Measurements from ENCODE around the gene SPTBN4.
"Not testable (repeated sequence)": the region's sequence is repeated elsewhere in the genome, so short reads cannot be mapped to it uniquely, and the experiment has no call there.

The SPTBN4 gene

DNA sequence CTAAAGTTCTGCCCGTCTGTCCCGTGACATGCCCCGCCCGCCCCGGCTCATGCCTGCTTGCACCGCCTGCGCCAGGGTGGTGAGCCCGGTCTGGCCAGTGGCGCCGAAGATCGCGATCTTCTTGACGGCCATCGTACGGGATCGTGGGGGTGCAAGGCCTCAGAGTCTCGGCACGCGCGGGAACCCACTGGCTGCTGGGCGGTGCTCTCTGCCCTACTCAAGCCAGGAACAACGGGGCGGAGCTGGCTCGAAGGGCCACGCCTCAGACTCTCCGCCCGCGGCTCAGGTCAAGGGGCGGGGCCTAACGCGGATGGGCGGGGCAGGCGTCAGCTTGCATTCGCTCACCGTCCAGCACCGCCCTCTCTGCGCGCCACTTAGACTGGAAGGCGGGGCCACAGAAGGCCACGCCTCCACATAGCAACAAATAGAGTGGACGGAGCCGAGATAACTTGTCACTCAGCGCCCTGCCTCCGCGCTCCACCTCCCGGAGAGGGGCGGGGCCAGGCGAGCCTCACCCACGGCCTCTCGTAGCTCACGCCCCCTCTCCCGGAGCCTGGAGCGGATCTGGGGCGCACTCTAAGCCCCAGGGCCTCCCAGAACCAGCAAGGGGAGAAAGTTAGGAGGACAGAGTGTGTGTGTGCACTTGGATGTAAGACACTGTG is 1.1 kb upstream of the SPTBN4 start, which contains the start of gene BLVRB:
TSS of gene BLVRB (minus strand) at position 189 of the 662 bp plus-strand sequence. CDS start at position 132, 57 bp downstream.
- peak; percentile 95 to 98 for DNase-seq

DNA sequence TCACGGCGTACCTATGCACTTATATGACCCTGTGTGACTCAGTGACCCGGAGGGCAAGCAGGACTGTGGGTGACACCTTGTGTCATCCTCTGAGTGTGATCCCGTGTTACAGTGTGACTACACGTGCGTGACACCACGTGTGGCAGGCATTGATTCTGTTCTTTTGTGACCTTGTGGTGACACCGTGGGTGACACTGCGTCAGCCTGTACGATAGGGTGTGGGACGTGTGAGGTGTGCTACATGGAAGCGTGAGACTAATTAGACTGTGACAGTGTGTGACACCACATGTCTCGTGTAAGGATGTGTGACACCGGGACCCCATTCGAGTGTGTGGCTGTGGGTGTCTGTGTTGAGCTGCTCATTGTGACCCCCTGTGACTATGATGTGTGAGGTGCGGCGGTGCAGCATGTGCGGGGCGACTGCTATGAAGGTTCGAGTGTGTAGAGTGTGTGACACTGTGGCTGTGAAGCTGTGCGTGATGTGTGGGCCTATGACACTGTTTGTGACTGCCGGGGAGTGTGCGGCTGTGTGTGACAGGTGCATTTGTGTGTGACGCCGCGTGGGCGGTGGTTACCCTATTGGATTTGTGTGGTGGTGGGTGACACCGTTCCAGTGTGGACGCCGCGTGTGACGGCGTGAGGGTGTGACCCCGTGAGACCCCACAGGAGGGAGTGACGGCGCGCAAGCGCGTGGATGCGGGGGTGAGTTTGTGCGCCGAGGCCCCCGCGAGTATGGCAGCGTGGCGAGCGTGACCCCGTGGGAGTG is 399 bp upstream of the SPTBN4 start:
- DNase-seq = no peak

DNA sequence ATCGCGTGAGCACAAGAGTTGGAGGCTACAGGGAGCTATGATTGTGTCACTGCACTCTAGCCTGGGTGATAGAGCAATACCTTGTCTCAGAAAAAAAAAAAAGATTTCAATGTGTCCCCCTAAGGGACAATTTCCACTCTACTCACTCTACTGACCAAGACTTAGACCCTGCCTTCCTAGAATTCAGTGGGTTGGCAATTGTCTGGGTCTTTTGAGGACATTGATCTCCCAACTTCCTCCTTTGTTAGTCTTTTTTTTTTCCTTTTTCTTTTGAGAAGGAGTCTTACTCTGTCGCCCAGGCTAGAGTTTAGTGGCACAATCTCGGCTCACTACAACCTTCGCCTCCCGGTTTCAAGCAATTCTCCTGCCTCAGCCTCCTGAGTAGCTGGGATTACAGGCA is 2.2 kb downstream of the SPTBN4 start:
- DNase-seq = no peak

DNA sequence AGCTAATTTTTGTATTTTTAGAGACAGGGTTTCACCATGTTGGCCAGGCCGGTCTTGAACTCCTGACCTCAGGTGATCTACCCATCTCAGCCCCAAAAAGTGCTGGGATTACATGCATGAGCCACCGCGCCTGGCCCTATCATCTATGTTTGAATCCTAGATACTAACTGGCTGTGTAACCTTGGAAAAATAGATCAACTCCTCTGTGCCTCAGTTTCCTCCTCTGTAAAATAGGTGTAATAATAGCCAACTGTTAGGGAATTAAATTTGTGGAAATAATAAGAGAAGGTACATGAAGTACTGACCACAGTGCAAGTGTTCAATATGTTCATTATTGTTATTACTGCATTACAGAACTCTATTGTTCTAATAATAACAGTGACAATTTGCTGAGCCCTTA is 4.3 kb downstream of the SPTBN4 start:
- DNase-seq = no peak

DNA sequence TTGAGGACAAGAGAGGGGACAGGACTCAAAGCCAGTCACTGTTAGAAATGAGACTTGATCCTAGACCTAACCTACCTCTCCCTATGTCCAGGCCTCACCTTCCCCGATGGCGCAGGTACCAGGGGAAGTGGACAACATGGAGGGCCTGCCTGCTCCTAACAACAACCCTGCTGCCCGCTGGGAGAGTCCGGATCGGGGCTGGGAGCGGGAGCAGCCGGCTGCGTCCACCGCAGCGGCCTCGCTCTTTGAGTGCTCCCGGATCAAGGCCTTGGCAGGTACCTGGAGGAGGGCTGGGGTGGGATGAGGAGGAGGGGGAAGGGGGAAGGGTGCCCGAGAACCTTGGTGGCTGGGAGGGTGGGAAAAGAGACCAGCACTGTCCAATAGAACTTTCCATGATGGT is 5.7 kb downstream of the SPTBN4 start:
- no peak for DNase-seq

DNA sequence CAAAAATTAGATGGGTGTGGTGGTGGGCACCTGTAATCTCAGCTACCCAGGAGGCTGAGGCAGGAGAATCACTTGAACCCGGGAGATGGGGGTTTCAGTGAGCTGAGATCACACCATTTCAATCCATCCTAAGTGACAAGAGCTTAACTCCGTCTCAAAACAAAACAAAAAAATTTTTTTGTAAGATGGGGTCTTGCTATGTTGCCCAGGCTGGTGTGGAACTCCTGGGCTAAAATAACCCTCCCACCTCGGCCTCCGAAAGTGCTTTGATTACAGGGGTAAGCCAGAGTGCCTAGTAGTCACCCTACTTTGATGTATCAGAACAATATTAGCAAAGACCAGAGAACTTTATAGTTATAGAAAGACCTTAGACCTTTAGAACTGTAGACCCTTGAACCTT is 7.9 kb downstream of the SPTBN4 start:
- no peak for DNase-seq

DNA sequence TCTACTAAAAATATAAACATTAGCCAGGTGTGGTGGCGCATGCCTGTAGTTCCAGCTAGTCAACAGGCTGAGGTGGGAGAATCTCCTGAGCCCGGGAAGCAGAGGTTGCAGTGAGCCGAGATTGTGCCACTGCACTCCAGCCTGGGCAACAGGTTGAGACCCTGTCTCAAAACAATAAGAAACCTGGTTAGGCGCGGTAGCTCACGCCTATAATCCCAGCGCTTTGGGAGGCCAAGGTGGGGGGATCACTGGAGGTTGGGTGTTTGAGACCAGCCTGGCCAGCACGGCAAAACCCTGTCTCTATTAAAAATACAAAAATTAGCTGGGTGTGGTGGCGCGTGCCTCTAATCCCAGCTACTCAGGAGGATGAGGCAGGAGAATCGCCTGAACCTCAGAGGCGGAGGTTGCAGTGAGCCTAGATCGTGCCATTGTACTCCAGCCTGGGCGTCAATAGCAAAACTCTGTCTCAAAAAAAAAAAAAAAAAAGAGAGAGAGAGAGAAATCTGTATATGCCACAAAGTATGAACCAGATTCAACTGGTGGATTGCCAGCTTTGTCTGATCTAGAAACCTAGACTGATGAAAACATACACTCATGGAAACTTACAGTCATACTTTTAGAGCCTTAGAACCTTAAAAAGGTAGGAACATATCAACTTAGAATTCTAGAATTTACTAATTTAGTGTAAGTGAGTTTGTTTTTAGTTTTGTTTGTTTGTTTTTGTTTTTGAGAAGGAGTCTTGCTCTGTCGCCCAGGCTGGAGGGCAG is 9.3 kb downstream of the SPTBN4 start:
- DNase-seq = not testable (repeated sequence)

DNA sequence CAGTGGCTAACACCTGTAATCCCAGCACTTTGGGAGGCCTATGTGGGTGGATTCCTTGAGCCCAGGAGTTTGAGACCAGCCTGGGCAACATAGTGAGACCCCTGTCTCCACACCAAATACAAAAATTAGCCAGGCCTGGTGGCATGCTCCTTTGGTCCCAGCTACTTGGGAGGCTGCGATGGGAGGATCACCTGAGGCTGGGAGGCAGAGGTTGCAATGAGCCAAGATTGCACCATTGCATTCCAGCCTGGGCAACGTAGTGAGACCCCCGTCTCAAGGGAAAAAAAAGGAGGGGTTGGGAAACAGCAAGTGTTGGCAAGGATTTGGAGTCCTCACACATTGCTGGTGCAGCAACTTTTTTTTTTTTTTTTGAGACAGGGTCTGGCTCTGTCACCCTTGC is 19.2 kb downstream of the SPTBN4 start:
- no peak for DNase-seq

DNA sequence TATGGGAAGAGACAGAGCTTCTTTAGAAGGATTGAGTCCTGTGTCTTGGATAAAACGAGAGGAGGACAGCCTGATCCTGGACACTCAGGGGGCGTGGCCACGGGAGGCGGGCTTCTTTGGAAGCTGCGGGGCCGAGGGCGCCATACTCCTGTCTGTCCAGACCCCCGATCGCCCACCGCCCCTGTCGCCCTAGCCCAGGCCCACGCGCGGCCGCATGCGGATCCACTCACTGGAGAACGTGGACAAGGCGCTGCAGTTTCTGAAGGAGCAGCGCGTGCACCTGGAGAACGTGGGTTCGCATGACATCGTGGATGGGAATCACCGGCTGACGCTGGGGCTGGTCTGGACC is 23.1 kb downstream of the SPTBN4 start:
- no peak for DNase-seq

DNA sequence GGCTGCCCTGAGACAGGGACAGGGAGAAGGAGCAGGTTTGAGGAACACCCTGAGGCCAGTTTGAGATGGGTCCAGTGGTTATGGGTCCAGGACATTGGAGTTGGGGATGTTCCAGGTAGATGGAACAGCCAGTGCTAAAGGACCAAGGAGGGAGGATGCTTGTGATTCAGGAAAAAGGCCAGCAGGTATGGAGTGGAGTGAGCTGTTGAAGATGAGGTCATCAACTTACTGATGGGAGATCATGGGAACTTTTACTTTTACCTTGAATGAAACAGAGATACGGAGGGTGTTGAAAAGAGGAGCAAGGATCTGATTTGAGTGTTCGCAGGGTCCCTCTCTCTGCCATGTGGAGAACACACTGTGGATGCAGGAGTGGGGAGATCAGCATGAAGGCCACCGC is 25.5 kb downstream of the SPTBN4 start:
- DNase-seq = no peak

DNA sequence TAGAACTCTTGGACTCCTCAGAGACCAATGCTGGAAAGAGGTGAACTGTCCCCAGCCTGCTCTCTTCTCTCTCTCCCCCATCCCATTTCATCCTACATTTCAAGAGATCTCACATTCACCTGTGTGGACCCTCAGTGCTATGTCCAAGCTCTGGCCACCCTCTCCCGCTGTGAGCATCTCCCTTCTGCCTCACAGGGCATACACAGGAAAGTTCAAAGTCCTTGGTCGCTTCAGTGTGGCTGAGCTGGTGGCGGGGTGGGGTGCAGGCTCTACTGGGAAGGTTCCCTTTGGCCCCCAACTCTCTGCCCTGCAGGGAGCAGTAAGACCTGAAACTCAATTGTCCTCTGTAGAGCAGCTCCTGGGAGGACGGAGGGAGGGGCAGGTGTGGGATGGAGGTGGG is 27.0 kb downstream of the SPTBN4 start:
- DNase-seq = no peak

DNA sequence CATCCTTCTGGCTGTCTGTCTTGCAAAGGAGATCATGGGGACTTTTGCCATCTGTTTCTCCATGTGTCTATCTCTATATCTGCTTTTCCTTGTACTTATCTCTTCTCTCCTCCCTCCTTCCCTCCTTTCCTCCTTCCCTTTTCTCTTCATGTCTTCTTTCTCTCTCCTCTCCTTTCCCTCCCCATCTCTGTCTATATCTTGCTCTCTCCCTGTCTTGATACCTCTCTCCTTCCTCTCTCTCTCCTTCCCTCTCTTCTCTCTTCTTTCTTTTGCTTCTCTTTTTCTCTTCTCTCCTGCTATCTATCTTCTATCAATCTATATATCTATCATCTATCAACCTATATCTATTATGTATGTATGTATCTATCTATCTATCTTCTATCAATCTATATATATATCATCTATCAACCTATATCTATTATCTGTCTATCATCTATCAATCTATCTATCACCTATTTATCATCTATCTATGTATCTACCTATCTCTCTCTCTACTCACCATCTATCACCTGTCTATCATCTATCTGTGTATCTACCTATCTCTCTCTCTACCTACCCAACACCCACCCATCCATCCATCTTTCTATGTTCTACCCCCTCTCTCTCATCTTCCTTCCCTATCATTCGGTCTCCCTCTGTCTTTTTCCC is 27.5 kb downstream of the SPTBN4 start:
- DNase-seq = no peak

DNA sequence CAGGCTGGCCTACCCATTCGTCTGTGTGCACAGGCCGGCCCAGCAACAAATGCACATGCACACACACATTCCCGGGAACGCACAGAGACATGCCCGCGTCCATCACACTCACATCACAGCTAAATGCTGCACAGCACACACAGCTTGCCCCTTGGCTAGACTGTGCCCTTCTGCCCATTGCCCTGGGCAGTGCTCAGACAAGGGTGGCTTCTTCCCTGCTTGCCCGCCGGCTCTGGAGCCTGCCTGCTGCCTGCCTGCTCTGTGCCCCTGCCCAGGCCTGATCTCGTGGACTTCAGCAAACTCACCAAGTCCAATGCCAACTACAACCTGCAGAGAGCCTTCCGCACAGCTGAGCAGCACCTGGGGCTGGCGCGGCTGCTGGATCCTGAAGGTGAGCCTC is 30.4 kb downstream of the SPTBN4 start:
- no peak for DNase-seq

DNA sequence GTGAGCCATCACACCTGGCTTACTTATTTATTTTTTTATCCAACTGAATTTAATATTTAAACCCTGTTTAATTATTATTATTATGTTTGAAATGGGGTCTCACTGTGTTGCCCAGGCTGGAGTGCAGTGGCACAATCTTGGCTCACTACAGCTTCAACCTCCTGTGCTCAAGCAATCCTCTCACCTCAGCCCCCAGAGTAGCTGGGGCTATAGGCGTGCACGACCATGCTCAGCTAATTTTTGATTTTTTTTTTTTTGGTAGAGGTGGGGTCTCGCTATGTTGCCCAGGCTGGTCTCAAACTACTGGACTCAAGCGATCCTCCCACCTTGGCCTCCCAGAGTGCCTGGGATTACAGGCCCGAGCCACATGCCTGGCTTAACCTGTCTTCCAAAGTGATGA is 32.5 kb downstream of the SPTBN4 start:
- no peak for DNase-seq

DNA sequence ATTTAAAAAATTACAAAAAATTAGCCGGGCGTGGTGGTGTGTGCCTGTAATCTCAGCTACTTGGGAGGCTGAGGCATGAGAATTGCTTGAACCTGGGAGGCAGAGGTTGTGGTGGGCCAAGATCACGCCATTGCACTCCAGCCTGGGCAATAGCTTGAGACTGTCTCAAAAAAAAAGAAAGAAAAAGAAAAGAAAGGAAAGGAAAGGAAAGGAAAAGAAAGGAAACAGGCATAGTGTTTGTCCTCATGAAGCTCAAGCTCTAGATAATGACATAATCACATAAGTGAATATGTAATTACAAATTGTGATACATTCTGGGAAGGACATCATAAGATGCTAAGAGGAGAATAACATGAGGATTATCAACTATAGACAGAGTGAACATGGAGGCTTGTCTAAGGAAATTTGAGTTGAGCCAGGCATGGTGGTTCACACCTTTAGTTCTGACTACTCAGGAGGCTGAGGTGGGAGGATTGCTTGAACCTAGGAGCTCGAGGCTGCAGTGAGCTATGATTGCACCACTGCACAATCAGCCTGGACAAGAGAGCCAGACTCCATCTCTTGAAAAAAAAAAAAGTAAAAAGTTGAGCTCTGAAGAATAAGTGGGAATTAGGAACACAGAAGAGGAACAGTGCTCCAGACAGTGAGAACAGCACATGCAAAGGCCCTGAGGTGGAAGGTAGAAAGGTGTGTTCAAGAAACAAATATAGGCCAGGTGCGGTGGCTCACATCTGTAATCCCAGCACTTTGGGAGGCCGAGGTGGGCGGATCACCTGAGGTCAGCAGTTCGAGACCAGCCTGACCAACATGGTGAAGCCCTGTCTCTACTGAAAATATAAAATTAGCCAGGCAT is 34.1 kb downstream of the SPTBN4 start:
- not testable (repeated sequence) for DNase-seq

DNA sequence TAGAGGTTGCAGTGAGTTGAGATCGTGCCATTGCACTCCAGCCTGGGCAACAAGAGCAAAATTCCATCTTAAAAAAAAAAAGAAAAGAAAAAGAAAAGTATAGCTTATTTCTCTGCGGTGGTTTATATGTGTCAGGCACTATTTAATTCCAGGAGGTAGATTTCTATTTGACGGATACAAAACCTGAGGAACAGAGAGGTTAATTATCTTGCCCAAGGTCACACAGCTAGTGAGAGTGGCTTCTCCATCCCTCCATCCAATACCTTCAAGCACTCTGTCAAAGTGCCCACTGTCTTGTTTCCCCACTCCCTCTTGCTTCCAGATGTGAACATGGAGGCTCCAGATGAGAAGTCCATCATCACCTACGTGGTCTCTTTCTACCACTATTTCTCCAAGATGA is 34.8 kb downstream of the SPTBN4 start:
- DNase-seq = no peak

DNA sequence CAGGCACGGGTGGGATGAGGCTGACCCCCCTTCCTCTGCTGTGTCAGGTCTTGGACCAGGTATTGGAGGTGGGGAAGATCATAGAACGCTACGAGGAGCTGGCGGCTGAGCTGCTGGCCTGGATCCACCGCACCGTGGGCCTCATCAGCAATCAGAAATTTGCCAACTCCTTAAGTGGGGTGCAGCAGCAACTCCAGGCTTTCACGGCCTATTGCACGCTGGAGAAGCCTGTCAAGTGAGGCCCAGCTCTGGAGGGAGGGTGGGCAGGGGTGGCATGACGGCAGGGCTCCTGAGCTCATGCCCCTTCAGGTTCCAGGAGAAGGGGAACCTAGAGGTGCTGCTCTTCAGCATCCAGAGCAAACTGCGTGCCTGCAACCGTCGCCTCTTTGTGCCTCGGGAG is 35.3 kb downstream of the SPTBN4 start:
- no peak for DNase-seq

DNA sequence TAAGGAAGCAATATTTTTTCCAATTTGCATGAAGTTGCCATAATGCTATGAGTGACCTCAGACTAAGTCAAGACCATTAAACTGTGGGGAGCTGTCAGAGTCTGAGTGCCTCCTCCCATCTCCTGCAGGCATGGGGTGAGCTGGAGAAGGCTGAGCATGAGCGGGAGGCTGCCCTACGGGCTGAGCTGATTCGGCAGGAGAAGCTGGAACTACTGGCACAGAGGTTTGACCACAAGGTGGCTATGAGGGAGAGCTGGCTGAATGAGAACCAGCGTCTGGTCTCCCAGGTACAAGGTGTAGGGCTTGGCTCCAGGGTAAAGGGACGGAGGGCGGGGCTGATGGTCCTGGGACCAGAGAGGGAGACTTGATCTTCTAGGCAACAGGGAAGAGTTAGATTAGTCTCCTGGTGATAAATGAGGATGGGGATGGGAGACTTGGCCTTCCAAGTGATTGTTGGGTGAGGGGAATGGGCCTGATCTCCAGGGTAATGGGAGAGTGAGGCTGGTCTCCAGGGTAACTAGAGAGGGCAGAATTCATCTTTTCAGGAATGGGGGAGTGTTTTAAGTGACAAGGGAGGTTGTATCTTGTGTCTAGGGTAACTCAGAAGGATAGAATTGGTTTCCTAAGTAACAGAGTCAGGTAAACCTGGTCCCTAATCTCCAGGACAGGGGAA is 36.0 kb downstream of the SPTBN4 start:
- DNase-seq = no peak

DNA sequence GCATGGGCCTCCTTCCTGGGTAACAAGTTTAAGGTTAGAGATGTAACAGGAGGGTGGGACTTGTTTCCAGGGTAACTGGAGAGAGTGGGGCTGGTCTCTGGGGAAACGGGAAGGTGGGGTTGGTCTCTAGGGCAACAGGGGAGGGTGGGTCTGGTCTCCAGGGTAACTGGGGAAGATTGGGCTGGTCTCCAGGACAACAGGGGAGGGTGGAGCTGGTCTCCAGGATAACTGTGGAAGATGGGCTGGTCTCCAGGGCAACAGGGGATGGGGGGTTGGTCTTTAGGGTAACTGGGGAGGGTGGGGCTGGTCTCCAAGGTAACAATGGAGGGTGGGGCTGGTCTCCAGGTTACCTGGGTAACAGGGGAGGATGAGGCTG is 36.5 kb downstream of the SPTBN4 start:
- DNase-seq = no peak

DNA sequence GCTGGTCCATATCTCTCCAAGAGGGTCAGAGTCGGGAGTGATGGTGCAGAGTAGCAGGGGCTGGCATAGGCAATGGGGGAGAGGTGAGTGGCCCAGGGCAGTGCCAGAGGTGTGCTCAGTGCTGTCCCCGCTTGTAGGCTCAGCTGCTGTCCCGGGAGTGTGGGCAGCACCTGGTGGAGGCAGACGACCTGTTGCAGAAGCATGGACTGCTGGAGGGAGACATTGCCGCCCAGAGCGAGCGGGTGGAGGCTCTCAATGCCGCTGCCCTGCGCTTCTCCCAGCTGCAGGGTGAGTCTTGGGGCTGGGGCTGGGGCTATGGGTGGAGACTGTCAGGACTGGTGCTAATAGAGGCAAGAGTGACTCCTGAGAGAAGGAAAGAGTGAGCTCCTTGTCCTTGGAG is 39.3 kb downstream of the SPTBN4 start:
- DNase-seq = no peak

DNA sequence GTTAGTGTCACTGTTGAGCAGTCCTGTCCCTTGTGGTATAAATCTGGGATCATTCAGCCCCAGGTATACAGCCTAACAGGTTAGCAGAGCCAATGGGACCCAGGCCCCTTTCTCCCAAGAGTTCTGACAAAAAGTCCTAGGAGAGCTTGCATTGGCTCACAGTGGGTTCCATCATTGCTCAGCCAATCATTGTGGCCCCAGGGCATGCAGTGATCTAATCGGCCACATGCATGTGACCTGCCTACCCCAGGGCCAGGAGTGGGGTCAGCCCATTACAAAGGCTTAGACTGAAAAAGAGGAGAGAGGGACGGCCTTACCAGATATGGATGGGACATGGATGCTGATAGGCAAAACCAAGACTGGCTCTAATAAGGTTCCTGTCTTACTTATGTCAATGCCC is 41.1 kb downstream of the SPTBN4 start:
- DNase-seq = no peak

DNA sequence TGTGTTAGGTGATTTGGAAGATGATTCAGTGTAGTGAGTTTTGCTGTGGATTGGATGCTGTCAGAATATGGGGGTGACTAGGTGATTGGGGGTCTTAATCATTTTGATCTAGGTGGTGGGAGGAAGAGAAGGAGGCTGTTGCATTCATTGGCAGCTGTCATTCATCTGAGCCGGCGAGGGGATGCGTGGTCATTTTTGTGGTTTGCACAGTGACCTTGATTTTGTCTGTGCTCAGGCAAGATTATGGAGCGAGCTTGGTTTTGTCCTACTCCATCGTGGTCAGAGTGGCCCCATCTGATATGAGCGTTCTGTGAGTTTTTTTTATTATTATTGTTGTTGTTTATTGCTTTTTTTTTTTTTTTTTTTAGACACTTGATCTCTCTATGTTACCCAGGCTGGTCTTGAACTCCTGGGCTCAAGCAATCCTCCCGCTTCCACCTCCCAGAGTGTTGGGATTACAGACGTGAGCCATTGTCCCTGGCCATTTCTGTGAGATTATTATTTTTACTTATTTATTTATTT is 42.0 kb downstream of the SPTBN4 start:
- no peak for DNase-seq

All from bone marrow (tissue), 2 donors.